HUES6 (cell line): ENCODE results near the gene SCAMP2.
"Not testable (repeated sequence)": the region's sequence is repeated elsewhere in the genome, so short reads cannot be mapped to it uniquely, and the experiment has no call there.

Source experiments
- H3K27ac ChIP-seq: 2 replicates; pipeline ENCODE4 v1.7.0; 2013; ENCODE audit warnings: low read depth, mild to moderate bottlenecking, low read length, inconsistent platforms
- H3K27me3 ChIP-seq: 2 replicates; pipeline ENCODE4 v1.6.1; 2013; ENCODE audit warnings: low read length; ENCODE audit not compliant: control insufficient read depth, insufficient read depth
- H3K36me3 ChIP-seq: 2 replicates; pipeline ENCODE4 v1.6.1; 2013; ENCODE audit warnings: low read length; ENCODE audit not compliant: control insufficient read depth, insufficient read depth
- H3K4me1 ChIP-seq: 2 replicates; pipeline ENCODE4 v1.6.1; 2013; ENCODE audit warnings: low read length; ENCODE audit not compliant: control insufficient read depth, insufficient read depth
- H3K4me3 ChIP-seq: 2 replicates; pipeline ENCODE4 v1.5.1; 2013; ENCODE audit warnings: low read depth, low read length
- H3K9ac ChIP-seq: one replicate; pipeline ENCODE4 v1.6.1; 2013; ENCODE audit warnings: mild to moderate bottlenecking, low read length
- H3K9me3 ChIP-seq: 2 replicates; pipeline ENCODE4 v1.6.1; 2013; ENCODE audit warnings: low read depth, low read length; ENCODE audit not compliant: control insufficient read depth, insufficient read depth

SCAMP2 gene

GRCh38 chr15:74873036-74873755 lies at the start of gene SCAMP2:
Gene SCAMP2 (minus strand): TSS chr15:74873365. CDS start chr15:74873255, 110 bp downstream.
- Histone ChIP-seq H3K9me3 (peaks cover under 1% of the 10 kb centered on the region; the same call in 1 of the 2 replicates), H3K4me3 (peak within 1 kb of the TSS; percentile 90), H3K27ac (peak within 1 kb of the TSS; percentile 86), H3K36me3 (peaks cover 4% of the 10 kb centered on the region), H3K4me1 (peaks cover 21% of the 10 kb centered on the region; the same call in 1 of the 2 replicates), H3K27me3 (no peaks in the 10 kb centered on the region), H3K9ac (peak within 1 kb of the TSS; percentile 94)

GRCh38 chr15:74920456-74920855 lies 47.3 kb upstream of the SCAMP2 start:
- peaks cover 92% of the 10 kb centered on the region for H3K36me3 ChIP-seq

DNA sequence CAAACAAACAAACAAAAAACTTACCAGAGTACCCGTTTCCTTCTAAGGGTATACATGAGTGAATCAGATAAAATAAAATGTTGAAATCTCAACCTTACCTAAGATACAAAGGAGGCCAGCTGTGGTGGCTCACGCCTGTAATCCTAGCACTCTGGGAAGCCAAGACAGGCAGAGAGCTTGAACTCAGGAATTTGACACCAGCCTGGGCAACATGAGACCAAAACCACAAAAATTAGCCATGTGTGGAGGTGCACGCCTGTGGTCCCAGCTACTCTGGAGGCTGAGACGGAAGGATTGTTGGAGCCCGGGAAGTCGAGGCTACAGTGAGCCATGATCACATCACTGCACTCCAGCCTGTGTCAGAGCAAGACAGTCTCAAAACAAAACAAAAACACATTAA lies 44.5 kb upstream of the SCAMP2 start:
- Histone ChIP-seq H3K9ac (no peak overlapping the region), H3K27me3 (no peaks in the 10 kb centered on the region), H3K9me3 (no peaks in the 10 kb centered on the region), H3K4me3 (no peak overlapping the region), H3K27ac (no peak overlapping the region), H3K36me3 (peaks cover 89% of the 10 kb centered on the region), H3K4me1 (no peaks in the 10 kb centered on the region)

More at GRCh38 chr15:74920456-74920855, 47.3 kb upstream of the SCAMP2 start:
- Histone ChIP-seq H3K27ac (no peak overlapping the region), H3K9ac (no peak overlapping the region), H3K4me3 (no peak overlapping the region), H3K9me3 (no peaks in the 10 kb centered on the region), H3K27me3 (no peaks in the 10 kb centered on the region), H3K4me1 (no peaks in the 10 kb centered on the region)

- not testable (repeated sequence) for H3K4me1 ChIP-seq, H3K27ac ChIP-seq, H3K9me3 ChIP-seq, H3K4me3 ChIP-seq, H3K9ac ChIP-seq, H3K27me3 ChIP-seq
- H3K36me3 ChIP-seq, result peaks cover 67% of the 10 kb centered on the region
These were observed 40.6 kb upstream of the SCAMP2 start for GRCh38 chr15:74913799-74914198.

- Histone ChIP-seq H3K4me1 (no peaks in the 10 kb centered on the region), H3K9ac (no peak overlapping the region), H3K27me3 (no peaks in the 10 kb centered on the region), H3K36me3 (peaks cover 59% of the 10 kb centered on the region), H3K4me3 (no peak overlapping the region), H3K27ac (no peak overlapping the region), H3K9me3 (no peaks in the 10 kb centered on the region; the same call in 1 of the 2 replicates)
These were observed 39.9 kb upstream of the SCAMP2 start for GRCh38 chr15:74913041-74913440.

- peaks cover 37% of the 10 kb centered on the region for H3K36me3 ChIP-seq
- H3K4me3 ChIP-seq, result no peak overlapping the region
- H3K4me1 ChIP-seq, result peaks cover 12% of the 10 kb centered on the region
- H3K27ac ChIP-seq, result no peak overlapping the region
- H3K27me3 ChIP-seq, result no peaks in the 10 kb centered on the region
- H3K9ac ChIP-seq, result no peak overlapping the region
- no peaks in the 10 kb centered on the region; the same call in 1 of the 2 replicates for H3K9me3 ChIP-seq
These were observed 35.5 kb upstream of the SCAMP2 start for GRCh38 chr15:74908635-74909034.

- peak overlapping the region; percentile 84; the same call in 1 of the 2 replicates for H3K27ac ChIP-seq
- peaks cover 12% of the 10 kb centered on the region for H3K4me1 ChIP-seq
- no peaks in the 10 kb centered on the region; the same call in 1 of the 2 replicates for H3K9me3 ChIP-seq
- H3K36me3 ChIP-seq, result peaks cover 37% of the 10 kb centered on the region
- peak overlapping the region; percentile 89 for H3K9ac ChIP-seq
- peak overlapping the region; percentile 87 for H3K4me3 ChIP-seq
- H3K27me3 ChIP-seq, result no peaks in the 10 kb centered on the region
These were observed 34.2 kb upstream of the SCAMP2 start for GRCh38 chr15:74907163-74907870.

DNA sequence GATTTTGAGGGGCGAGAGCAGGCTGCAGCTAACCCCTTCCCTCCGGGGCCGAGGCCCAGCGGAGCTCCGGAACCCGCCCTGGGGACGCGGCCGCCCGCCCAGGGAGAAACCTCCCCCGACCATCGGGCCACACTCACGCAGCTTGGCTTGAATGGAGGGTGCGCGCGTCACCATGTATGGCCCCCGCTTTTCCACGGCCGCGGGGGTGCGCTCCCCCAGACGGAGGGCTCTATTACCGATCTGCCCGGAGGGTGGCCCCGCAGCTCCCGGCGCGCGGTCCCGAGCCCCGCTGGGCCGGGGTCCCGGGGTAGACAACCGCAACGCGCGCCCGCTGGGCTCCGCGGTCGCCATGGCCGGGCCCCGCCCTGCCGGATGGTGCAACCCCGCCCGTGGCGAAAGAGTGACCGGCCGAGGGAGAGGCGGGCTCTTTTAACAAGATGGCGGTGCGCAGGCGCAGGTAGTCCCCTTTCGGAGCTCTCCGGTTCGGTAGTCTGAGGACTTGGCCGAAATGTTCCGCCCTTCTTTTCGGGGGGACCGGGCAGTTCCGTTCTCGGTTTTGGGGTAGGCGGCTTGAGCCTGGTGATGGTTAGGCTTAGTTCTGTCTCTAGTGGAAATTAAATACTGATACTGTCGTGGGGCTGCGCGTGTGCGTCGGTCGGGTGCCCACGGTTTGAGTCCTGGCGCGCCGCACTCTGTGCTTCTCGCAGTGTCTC lies 33.4 kb upstream of the SCAMP2 start, which contains the start of gene FAM219B:
TSS of gene FAM219B (minus strand) at position 402 of the 713 bp plus-strand sequence. CDS start at position 351, 51 bp downstream.
- H3K9me3 ChIP-seq, result no peaks in the 10 kb centered on the region; the same call in 1 of the 2 replicates
- H3K4me1 ChIP-seq, result peaks cover 12% of the 10 kb centered on the region
- H3K27me3 ChIP-seq, result no peaks in the 10 kb centered on the region
- H3K9ac ChIP-seq, result peak within 1 kb of the TSS; percentile 89
- H3K4me3 ChIP-seq, result peak within 1 kb of the TSS; percentile 87
- peak within 1 kb of the TSS; percentile 84 for H3K27ac ChIP-seq
- peaks cover 37% of the 10 kb centered on the region for H3K36me3 ChIP-seq

DNA sequence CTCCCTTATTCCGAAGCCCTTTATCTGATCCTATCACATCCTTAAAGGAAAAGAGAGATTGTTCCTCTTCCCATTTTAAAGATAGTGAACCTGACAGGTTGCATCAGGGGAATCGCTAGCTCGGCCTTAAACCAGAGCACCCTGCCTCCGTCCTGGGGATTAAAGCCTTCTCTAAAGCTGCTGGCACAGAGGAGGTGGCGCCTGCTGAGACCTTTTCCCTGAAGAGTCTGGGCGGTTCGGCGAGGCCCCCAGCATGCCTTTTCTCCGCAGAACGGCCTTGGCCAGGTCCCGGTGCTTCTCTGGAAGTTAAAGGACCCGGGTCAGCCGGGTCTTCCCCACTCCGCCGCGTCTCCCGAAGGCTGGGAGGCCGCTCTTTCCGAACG lies 32.9 kb upstream of the SCAMP2 start:
- Histone ChIP-seq H3K27ac (peak overlapping the region; percentile 84), H3K4me1 (peaks cover 12% of the 10 kb centered on the region), H3K27me3 (no peaks in the 10 kb centered on the region), H3K9ac (peak overlapping the region; percentile 89), H3K4me3 (peak overlapping the region; percentile 87), H3K36me3 (peaks cover 39% of the 10 kb centered on the region), H3K9me3 (no peaks in the 10 kb centered on the region; the same call in 1 of the 2 replicates)

DNA sequence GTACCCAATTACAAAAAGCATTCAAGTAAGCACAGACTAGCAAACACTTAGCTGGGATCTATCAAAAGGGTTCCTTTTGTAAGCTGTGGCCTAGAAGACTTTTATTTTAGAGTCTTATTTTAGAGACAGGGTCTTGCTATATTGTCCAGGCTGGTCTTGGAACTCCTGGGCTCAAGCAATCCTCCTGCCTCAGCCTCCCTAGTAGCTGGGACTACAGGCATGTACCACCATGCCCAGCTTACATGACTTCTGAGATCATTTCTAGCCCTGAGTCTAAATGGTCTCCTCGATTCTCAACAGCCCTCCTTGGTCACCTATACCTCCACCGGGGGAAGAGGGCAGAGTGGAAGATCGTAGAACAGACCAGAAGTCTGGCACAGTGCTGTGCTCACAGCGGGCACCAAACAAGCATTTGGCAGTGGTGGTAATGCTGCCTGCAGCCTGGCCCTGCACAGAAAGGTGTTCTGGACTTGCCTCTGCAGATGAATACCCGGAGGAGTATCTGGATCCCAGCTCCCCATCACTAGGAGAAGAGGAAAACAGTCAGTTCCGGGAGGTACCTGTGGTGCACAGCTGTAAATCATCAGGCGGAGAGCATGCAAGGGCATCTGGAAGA lies 31.1 kb upstream of the SCAMP2 start:
- peaks cover 12% of the 10 kb centered on the region for H3K4me1 ChIP-seq
- H3K4me3 ChIP-seq, result no peak overlapping the region
- H3K36me3 ChIP-seq, result peaks cover 56% of the 10 kb centered on the region
- H3K9me3 ChIP-seq, result no peaks in the 10 kb centered on the region; the same call in 1 of the 2 replicates
- no peaks in the 10 kb centered on the region for H3K27me3 ChIP-seq
- H3K27ac ChIP-seq, result no peak overlapping the region
- H3K9ac ChIP-seq, result no peak overlapping the region
